Measurements from ENCODE around the gene SLC6A11.

The SLC6A11 gene

GRCh38 chr3:10950476-10951294 is 134.7 kb downstream of the SLC6A11 start:
- DNase-seq (ENCODE audit: low read depth) = peak; percentile 47
- TF ChIP-seq CTCF (conservative IDR thresholded peaks at IDR 0.05; ENCODE audit: low read length) = peak; percentile 71

GRCh38 chr3:10951295-10951926 is 135.4 kb downstream of the SLC6A11 start:
- no peak overlapping the region for H3K4me3 ChIP-seq (ENCODE audit: low read length)
- no peak for DNase-seq (ENCODE audit: low read depth)
- TF ChIP-seq CTCF (conservative IDR thresholded peaks at IDR 0.05; ENCODE audit: low read length) = no peak

More at GRCh38 chr3:10950476-10951294, 134.7 kb downstream of the SLC6A11 start:
- no peak overlapping the region for H3K4me3 ChIP-seq (ENCODE audit: low read length)

GRCh38 chr3:10952525-10952924 is 136.5 kb downstream of the SLC6A11 start:
- no peak for DNase-seq (ENCODE audit: low read depth)
- no peak overlapping the region for H3K4me3 ChIP-seq (ENCODE audit: low read length)
- no peak for TF ChIP-seq CTCF (conservative IDR thresholded peaks at IDR 0.05; ENCODE audit: low read length)

GRCh38 chr3:10954740-10955139 is 138.7 kb downstream of the SLC6A11 start:
- no peak for DNase-seq (ENCODE audit: low read depth)
- TF ChIP-seq CTCF (conservative IDR thresholded peaks at IDR 0.05; ENCODE audit: low read length) = no peak
- no peak overlapping the region for H3K4me3 ChIP-seq (ENCODE audit: low read length)

- no peak for DNase-seq (ENCODE audit: low read depth)
- no peak overlapping the region for H3K4me3 ChIP-seq (ENCODE audit: low read length)
- no peak for TF ChIP-seq CTCF (conservative IDR thresholded peaks at IDR 0.05; ENCODE audit: low read length)
Measured at GRCh38 chr3:10955711-10956453, 139.9 kb downstream of the SLC6A11 start.

GRCh38 chr3:10956531-10956930 is 140.5 kb downstream of the SLC6A11 start:
- no peak overlapping the region for H3K4me3 ChIP-seq (ENCODE audit: low read length)
- DNase-seq (ENCODE audit: low read depth) = no peak
- TF ChIP-seq CTCF (conservative IDR thresholded peaks at IDR 0.05; ENCODE audit: low read length) = no peak

Measured in AG10803 (cell line).